T-cell (primary cell): ENCODE data around the gene DOK4. TPM values are rescaled to one million over a fixed set of nuclear protein-coding genes. Genes with fewer than 3 reads are reported as not detected.

Source experiments
- ATAC-seq, 4 experiments: fragments of 200-7000 bp in 3 of 4; fragments of 150-1000 bp in 1 of 4; cut with Tn5 transposase; replicated peaks in 1 of 4; 1 replicate in 3 of 4; 2 replicates in 1 of 4; pipeline ENCODE4 v1.10.0; 2021; ENCODE audit warnings: moderate library complexity in 3 of 4, mild to moderate bottlenecking in 2 of 4, moderate number of reproducible peaks in 1 of 4
- CTCF ChIA-PET, 2 donors: fragments of 300-600 bp; sonication (Branson Sonifier 250); formaldehyde crosslinking; loops; one replicate each; lab custom pipeline; 2022; ENCODE audit warnings: antibody characterized with exemption in 2 of 2; lab: Charles Lee
- POLR2A ChIA-PET, 2 donors: fragments of 300-600 bp; sonication (Branson Sonifier 250); formaldehyde crosslinking; loops; one replicate each; lab custom pipeline; 2022; ENCODE audit warnings: antibody characterized with exemption in 2 of 2; lab: Charles Lee
- DNase-seq, 35 experiments: peaks; one replicate each; pipeline versions ENCODE4 v3.0.0 to v3.0.0-alpha.2; 2013 to 2023
- H3K27ac ChIP-seq: one replicate; pipeline ENCODE4 v1.5.1; 2013; ENCODE audit warnings: low read length
- H3K27me3 ChIP-seq, 2 experiments: replicated peaks in 1 of 2; 1 replicate in 1 of 2; 2 replicates in 1 of 2; pipeline versions ENCODE4 v1.6.1 to v1.7.0; 2013; ENCODE audit warnings: low read length in 1 of 2, mixed read lengths in 1 of 2; ENCODE audit not compliant: control insufficient read depth in 2 of 2, insufficient read depth in 2 of 2; ENCODE audit errors: extremely low read depth in 1 of 2
- H3K36me3 ChIP-seq, 2 donors: 1 replicate in 1 of 2; 2 replicates in 1 of 2; pipeline versions ENCODE4 v1.6.1 to v1.7.0; 2013; ENCODE audit warnings: low read length in 1 of 2; ENCODE audit not compliant: control insufficient read depth in 2 of 2, insufficient read depth in 1 of 2; ENCODE audit errors: extremely low read depth in 1 of 2
- H3K4me1 ChIP-seq, 2 experiments: 1 replicate in 1 of 2; 2 replicates in 1 of 2; pipeline versions ENCODE4 v1.6.1 to v1.7.0; 2013; ENCODE audit warnings: low read length in 2 of 2, mixed read lengths in 1 of 2; ENCODE audit not compliant: insufficient read depth in 2 of 2, control insufficient read depth in 1 of 2; ENCODE audit errors: extremely low read depth in 1 of 2
- H3K4me3 ChIP-seq, 2 donors: 1 replicate in 1 of 2; 2 replicates in 1 of 2; pipeline versions ENCODE4 v1.5.1 to v1.7.0; 2013; ENCODE audit warnings: mild to moderate bottlenecking in 2 of 2, low read length in 1 of 2, moderate library complexity in 1 of 2; ENCODE audit not compliant: control insufficient read depth in 1 of 2; ENCODE audit errors: extremely low read depth in 1 of 2
- H3K9me3 ChIP-seq: 2 replicates; pipeline ENCODE4 v1.7.0; 2013
- H3K27ac Mint-ChIP-seq, 2 donors: one replicate each; pipeline ENCODE4 v1.8.0; 2020 to 2021; ENCODE audit warnings: mild to moderate bottlenecking in 2 of 2, mixed read lengths in 2 of 2
- H3K27me3 Mint-ChIP-seq, 2 donors: one replicate each; pipeline ENCODE4 v1.8.0; 2021 to 2022; ENCODE audit warnings: mixed read lengths in 2 of 2
- H3K36me3 Mint-ChIP-seq: one replicate; pipeline ENCODE4 v1.8.0; 2021; ENCODE audit warnings: mixed read lengths
- H3K4me1 Mint-ChIP-seq, 3 donors: one replicate each; pipeline ENCODE4 v1.8.0; 2020 to 2022; ENCODE audit warnings: mixed read lengths in 3 of 3, mild to moderate bottlenecking in 1 of 3
- H3K4me3 Mint-ChIP-seq, 3 donors: one replicate each; pipeline ENCODE4 v1.8.0; 2020 to 2022; ENCODE audit warnings: mild to moderate bottlenecking in 3 of 3, mixed read lengths in 3 of 3, moderate library complexity in 3 of 3
- H3K9me3 Mint-ChIP-seq, 3 donors: one replicate each; pipeline ENCODE4 v1.8.0; 2020 to 2022; ENCODE audit warnings: mixed read lengths in 3 of 3
- WGBS: methylation state at CpG from one replicate; pipeline ENCODE4 v1.1.5; 2013; ENCODE audit warnings: missing lambda C conversion rate; ENCODE audit not compliant: insufficient coverage; 5-methylcytosine and 5-hydroxymethylcytosine counted together
- total RNA-seq, 35 experiments: library from RNA in 6 of 35; stranded (reverse) in 6 of 35; fragments of 120-200 nt in 1 of 35; gene quantifications; one replicate each; pipeline versions ENCODE4 v1.2.1 to v1.2.4 and lab custom pipeline; 2013 to 2026

The DOK4 gene
- total RNA-seq, 5 donors from 2014 or later (not counting 1 experiment from before 2014, with no cell fraction given): 2.2 to 4.1 (median 3.1) TPM

DNA sequence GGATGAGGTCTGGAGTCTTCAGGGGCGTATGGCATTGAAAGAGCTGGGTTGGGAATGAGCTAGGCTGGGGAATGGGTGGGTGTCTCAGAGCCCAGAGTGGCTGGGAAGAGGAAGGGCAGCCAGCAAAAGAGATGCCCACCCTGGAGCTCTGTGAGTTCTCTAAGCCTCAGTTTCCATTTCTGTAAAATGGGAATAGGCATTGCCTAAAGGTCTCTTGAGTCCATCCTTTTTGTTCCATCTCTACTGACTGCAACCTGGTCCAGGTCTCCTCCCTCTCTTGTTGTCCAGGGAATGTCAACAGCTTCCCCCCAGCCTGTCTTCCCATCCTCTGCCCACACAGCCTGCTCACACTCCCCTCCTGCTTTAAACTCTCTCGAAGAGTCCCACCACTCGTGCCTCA, 30.5 kb upstream of the DOK4 start:
- Mint-ChIP-seq H3K27me3 (no peaks in the 10 kb centered on the region), H3K27ac (no peak overlapping the region), H3K36me3 (peaks cover 33% of the 10 kb centered on the region), H3K4me3 (no peak overlapping the region), H3K4me1 (peaks cover 5 to 7% (median 6%) of the 10 kb centered on the region in 3 donors), H3K9me3 (no peaks in the 10 kb centered on the region)
- Histone ChIP-seq H3K9me3 (no peaks in the 10 kb centered on the region), H3K36me3 (peaks cover 10 to 27% of the 10 kb centered on the region in 2 donors), H3K27me3 (no peaks in the 10 kb centered on the region), H3K27ac (no peak overlapping the region), H3K4me3 (no peak overlapping the region), H3K4me1 (peaks cover 0 to 8% of the 10 kb centered on the region in 2 experiments)
- DNase-seq: no peak
- POLR2A ChIA-PET: no interaction called here
- CTCF ChIA-PET: interaction anchor here in 1 of 2 donors (0.8 kb wide), 1 partner anchor 54 kb away, joined by 3 read pairs; no protein-coding TSS in a partner anchor
- WGBS: 95% methylated on average over 2 of the region's 3 CpGs
- ATAC-seq: no peak

DNA sequence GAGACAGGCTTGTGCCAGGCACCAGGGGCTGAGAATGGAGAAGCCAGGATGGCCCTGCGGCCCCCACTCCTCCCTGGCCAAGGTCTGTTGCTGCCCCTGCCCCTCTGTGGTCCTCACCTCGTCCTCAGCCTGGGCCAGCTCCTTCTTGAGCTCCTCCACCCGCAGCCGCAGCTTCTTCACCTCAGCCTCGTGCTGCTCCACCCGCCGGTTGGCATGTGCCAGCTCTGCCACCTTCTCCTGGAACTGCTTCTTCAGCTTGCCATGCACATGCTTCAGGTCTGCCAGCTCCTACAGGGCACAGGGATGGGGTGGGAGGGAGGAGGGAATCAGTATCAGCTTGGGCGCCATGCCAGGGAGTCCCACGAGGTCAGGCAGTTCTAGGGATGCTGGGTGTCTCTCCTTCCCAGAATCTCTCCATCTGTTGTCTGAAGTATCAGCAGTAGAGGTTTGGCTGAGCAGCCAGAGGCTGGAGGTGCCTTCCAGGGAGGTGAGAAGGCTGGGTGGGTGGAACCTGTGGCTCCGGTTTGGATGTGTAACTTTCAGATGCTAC, 30.0 kb upstream of the DOK4 start:
- Histone ChIP-seq H3K36me3 (peaks cover 10 to 27% of the 10 kb centered on the region in 2 donors), H3K27ac (no peak overlapping the region), H3K9me3 (no peaks in the 10 kb centered on the region), H3K4me3 (no peak overlapping the region), H3K4me1 (peaks cover 0 to 8% of the 10 kb centered on the region in 2 experiments), H3K27me3 (no peaks in the 10 kb centered on the region)
- ATAC-seq: no peak
- Mint-ChIP-seq H3K27me3 (no peaks in the 10 kb centered on the region), H3K4me3 (no peak overlapping the region), H3K4me1 (peaks cover 5 to 7% (median 6%) of the 10 kb centered on the region in 3 donors), H3K27ac (no peak overlapping the region), H3K36me3 (peaks cover 36% of the 10 kb centered on the region), H3K9me3 (no peaks in the 10 kb centered on the region)
- WGBS: 88% methylated on average over 8 of the region's 10 CpGs
- ChIA-PET CTCF (interaction anchor here in 1 of 2 donors (0.8 kb wide), 1 partner anchor 54 kb away, joined by 3 read pairs; no protein-coding TSS in a partner anchor), POLR2A (no interaction called here)
- DNase-seq: no peak

DNA sequence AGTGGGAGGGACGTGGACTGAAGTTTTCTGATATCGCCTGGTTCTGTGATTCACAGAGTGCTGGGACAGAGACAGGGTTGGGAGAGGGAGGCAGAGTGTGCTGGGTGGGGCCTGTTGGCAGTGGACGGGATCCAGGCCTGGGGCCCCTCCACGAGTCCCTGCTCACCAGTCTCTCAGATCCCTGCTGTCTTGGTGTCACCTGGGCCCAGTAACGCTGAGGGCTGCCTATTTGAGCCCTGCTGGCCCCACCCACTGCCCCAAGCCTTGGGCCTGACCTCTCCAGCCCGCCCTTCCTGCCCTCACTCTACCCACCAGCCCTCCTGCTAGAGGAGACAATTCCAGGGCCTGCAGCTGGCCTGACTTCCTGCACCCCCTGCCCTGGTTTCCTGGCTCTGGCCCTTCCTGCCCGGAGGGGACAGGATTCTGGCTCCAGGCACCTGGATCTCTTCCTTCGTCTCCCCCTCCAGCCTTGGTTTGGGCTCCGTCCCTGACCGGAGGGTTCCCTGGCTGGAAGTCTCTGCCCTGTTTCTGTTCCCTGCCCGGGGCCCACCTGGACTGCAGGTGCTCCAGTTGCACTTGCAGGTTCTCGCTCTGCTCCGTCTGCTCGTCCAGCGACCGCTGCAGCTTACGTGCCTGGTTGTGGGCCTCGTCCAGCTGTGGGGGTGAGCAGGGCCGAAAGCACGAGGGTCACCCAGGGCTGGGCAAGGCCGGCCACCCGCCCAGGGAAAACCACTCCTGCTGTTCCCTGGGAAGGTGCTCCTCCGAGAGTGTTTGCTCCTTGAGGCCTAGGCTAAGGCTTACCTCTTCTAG, 28.7 kb upstream of the DOK4 start:
- Mint-ChIP-seq H3K27ac (no peak overlapping the region), H3K36me3 (peaks cover 36% of the 10 kb centered on the region)
- POLR2A ChIA-PET: no interaction called here

DNA sequence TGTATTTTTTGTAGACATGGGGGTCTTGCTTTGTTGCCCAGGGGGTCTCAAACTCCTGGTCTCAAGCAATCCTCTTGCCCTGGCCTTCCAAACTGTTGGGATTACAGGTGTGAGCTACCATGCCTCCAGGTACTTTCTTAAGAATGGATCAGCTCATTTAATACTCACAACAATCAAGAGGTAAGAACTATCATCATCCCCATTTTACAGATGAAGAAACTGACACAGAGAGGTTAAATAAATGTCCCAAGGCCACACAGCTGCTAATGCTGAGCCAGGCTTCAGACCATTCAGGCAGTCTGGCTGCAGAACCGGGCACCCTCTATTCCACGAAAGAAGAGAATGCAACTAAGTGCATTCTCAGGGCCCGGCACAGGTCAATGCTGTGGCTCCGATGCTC, 28.1 kb upstream of the DOK4 start:
- H3K4me3 Mint-ChIP-seq: no peak overlapping the region
- H3K36me3 ChIP-seq: peaks cover 10 to 27% of the 10 kb centered on the region in 2 donors
- CTCF ChIA-PET: no interaction called here
- H3K27me3 Mint-ChIP-seq: no peaks in the 10 kb centered on the region
- no peak overlapping the region for H3K4me3 ChIP-seq
- no peaks in the 10 kb centered on the region for H3K9me3 ChIP-seq
- H3K27me3 ChIP-seq: peaks cover 0 to 1% of the 10 kb centered on the region in 2 experiments
- no peak overlapping the region for H3K27ac Mint-ChIP-seq
- H3K4me1 ChIP-seq: no peaks in the 10 kb centered on the region
- H3K4me1 Mint-ChIP-seq: no peaks in the 10 kb centered on the region
- ATAC-seq (no peak), DNase-seq (no peak)
- POLR2A ChIA-PET: no interaction called here
- no peaks in the 10 kb centered on the region for H3K9me3 Mint-ChIP-seq
- peaks cover 36% of the 10 kb centered on the region for H3K36me3 Mint-ChIP-seq
- WGBS: 94% methylated on average over 4 of the region's 4 CpGs
- no peak overlapping the region for H3K27ac ChIP-seq

More for the DNA sequence above, 28.7 kb upstream of the DOK4 start:
- Histone ChIP-seq H3K9me3 (no peaks in the 10 kb centered on the region), H3K4me3 (no peak overlapping the region), H3K27me3 (no peaks in the 10 kb centered on the region), H3K27ac (no peak overlapping the region), H3K4me1 (peaks cover 0 to 5% of the 10 kb centered on the region in 2 experiments), H3K36me3 (peaks cover 10 to 27% of the 10 kb centered on the region in 2 donors)
- ATAC-seq (no peak), DNase-seq (no peak)
- WGBS: 95% methylated on average over 23 of the region's 23 CpGs
- H3K9me3 Mint-ChIP-seq: no peaks in the 10 kb centered on the region
- no peak overlapping the region for H3K4me3 Mint-ChIP-seq
- peaks cover 2 to 3% (median 2%) of the 10 kb centered on the region in 3 donors for H3K4me1 Mint-ChIP-seq
- CTCF ChIA-PET: no interaction called here
- no peaks in the 10 kb centered on the region for H3K27me3 Mint-ChIP-seq

DNA sequence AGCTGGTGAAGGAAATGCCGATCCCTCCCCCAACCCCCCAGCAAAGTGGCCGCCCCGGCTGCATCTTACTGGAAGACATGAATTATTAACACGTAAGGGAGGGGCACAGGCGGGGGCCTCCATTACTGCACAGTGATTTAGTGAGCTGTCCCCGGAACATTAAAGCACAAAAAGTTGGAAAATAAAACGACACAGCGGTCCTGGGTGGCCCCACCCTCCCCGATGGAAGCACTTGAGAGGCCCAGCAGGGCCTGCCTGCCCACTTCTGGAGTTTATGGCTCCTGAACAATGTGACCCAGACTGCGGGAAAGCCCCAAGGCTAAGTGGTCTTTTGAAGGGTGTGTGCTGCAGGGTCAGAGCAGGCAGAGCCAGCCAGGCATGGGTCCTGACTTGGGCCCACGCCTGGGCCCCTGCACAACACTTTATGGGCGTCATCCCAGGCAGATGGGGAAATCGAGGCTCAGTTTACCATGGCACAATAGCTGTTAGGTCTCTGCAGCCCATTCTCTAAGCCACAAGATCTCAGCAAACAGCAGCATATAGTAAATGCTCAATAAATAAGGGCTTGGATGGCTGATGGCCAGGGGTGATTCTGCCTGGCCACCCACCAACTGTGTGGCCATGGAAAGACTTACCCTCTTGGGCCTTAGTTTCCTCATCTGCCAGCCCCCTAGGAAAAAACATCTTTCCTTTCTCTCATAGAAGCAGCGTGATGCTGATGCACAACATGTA, 27.2 kb upstream of the DOK4 start:
- no peak overlapping the region for H3K27ac ChIP-seq
- Mint-ChIP-seq H3K27me3 (no peaks in the 10 kb centered on the region), H3K4me1 (no peaks in the 10 kb centered on the region), H3K36me3 (peaks cover 32% of the 10 kb centered on the region), H3K4me3 (no peak overlapping the region), H3K9me3 (no peaks in the 10 kb centered on the region), H3K27ac (no peak overlapping the region)
- no peak for ATAC-seq
- WGBS: 89% methylated on average over 7 of the region's 14 CpGs
- H3K4me3 ChIP-seq: no peak overlapping the region
- POLR2A ChIA-PET: no interaction called here
- H3K4me1 ChIP-seq: no peaks in the 10 kb centered on the region
- CTCF ChIA-PET: interaction anchor here in 1 of 2 donors (0.6 kb wide), 1 partner anchor 192 kb away, joined by 6 read pairs; no protein-coding TSS in a partner anchor
- DNase-seq: no peak
- peaks cover 10 to 27% of the 10 kb centered on the region in 2 donors for H3K36me3 ChIP-seq
- no peaks in the 10 kb centered on the region for H3K9me3 ChIP-seq
- peaks cover 0 to 3% of the 10 kb centered on the region in 2 experiments for H3K27me3 ChIP-seq

DNA sequence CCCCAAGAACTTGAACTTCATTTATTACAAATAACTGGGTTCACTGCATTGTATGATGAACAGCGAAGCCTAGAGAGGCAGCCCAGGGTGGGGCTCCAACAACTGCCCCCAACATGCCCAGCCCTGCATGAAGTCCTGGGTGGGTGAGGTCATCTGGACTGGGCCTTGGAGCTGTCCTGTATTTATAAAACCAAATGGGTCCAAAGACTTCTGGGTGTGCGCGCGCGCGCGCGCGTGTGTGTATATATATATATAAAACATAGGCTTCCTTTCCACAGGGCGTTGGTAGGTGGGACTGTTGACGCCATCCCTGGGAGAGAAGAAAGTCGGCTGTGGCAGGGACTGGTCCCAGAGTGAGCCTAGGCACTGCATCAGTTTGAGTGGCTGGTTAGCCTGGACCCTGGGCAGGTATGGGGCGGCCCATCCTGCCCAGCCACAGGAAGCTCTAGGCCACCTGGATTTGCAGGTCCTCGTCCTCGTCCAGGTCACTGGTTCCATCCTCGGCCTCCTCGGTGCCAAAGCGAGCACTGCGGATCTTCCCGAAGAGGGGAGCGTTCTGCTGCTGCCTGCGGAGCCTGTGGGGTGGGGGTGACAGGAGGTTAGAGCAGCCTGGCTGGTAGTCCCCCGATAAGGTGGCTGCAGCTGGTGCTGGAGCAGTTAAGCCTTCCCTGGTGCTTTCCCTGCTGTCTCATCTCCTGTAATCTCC, 26.2 kb upstream of the DOK4 start:
- 96% methylated on average over 5 of the region's 23 CpGs for WGBS
- Mint-ChIP-seq H3K27ac (no peak overlapping the region), H3K36me3 (peaks cover 28% of the 10 kb centered on the region), H3K9me3 (no peaks in the 10 kb centered on the region), H3K4me1 (no peaks in the 10 kb centered on the region), H3K27me3 (no peaks in the 10 kb centered on the region), H3K4me3 (no peak overlapping the region)
- H3K4me1 ChIP-seq: no peaks in the 10 kb centered on the region
- POLR2A ChIA-PET: no interaction called here
- H3K9me3 ChIP-seq: no peaks in the 10 kb centered on the region
- peaks cover 7 to 19% of the 10 kb centered on the region in 2 donors for H3K36me3 ChIP-seq
- H3K4me3 ChIP-seq: no peak overlapping the region
- DNase-seq (no peak), ATAC-seq (no peak)
- H3K27me3 ChIP-seq: peaks cover 0 to 9% of the 10 kb centered on the region in 2 experiments
- CTCF ChIA-PET: interaction anchor here in 1 of 2 donors (0.6 kb wide), 1 partner anchor 192 kb away, joined by 3 read pairs; no protein-coding TSS in a partner anchor
- H3K27ac ChIP-seq: no peak overlapping the region
